NCI-H2029 treated with DMSO at 0.1 percent for 48 hours (cell line): ENCODE data around the gene NPAS1.
"Not testable (repeated sequence)": the region's sequence is repeated elsewhere in the genome, so short reads cannot be mapped to it uniquely, and the experiment has no call there.

Experiments used
- DNase-seq: peaks from one replicate; lab custom pipeline; 2025; lab: John Stamatoyannopoulos, UW

The NPAS1 gene

DNA sequence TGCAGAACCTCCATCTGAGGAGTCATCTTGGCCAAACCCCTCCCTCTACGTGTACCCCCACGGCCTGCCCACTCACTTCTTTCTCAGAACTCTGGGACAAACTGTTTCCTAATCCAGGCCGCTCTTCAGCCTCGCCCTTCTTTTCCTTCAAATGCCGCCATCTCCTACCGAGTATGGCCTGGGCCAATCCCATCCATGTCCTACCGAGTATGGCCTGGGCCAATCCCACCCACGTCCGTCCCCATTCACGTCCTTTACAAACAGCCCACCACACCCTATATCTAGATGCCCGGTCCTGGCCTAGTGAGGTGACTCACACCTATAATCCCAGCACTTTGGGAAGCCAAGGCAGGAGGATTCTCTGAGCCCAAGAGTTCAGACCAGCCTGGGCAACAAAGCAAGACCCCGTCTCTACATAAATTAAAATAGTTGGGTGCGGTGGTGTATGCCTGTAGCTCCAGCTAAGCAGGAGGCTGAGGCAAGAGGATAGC lies 27.7 kb downstream of the NPAS1 start:
- no peak for DNase-seq

DNA sequence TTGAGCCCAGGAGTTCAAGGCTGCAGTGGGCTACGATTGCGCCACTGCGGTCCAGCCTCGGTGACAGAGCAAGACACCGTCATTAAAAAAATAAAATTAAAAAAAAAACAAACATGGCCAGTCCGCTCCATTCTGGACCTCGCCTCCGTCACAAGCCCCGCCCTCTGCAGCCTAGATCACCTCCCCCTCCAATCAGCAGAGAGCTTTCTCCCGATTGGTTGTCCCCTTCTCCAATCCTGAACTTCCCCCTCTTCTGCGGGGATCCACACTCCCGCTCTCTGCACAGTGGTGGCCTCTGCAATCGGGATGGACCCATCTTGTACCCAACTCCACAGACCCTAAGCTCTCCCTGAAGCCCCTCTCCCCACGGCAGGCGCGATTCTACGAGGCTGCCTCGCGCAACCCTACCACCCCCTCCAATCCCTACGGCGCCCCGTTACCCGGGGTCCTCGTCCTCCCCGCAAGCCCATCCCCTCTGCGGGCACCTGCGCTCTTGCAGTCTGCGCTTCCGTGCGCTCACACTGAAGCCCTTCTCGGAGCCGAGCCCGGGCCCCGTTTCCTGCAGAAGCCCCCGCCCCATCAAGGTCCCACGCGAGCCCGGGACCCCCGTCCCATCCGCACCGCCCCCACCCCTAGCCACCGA lies 28.2 kb downstream of the NPAS1 start:
- peak; percentile 56 for DNase-seq

DNA sequence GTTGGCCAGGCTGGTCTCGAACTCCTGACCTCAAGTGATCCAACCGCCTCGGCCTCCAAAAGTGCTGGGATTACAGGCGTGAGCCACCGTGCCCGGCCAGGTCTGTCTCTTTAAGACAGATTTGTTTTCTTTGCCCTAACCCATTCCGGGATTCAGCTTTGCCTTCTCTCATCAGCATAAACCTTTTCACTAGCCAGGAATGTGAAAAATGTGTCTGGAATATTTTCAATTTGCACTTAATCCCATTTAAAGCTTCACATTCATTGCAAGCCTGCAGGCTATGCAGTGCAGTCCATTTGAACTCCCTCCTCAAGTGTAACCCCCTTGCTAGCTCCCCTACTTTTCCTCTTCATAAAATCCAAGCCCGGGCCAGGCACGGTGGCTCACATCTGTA lies 29.7 kb downstream of the NPAS1 start:
- no peak for DNase-seq

DNA sequence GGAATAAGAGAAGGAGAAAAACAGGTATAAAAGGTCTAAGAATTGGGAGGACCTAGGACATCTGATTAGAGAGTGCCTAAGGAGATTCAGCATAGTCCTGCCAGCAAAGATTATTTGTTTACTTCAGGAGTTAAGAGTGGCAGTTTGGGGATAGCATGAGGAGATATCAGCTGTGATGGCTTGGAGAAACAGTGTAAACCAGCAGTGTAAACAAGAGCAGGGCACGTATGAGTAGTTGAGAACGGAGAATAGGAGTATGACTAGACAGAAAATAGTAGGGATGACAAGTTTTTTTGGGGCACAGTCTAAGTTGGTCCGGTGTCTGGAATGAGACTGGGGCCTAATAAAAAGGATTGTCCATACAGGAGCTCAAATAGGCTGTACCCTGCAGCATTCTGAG lies 30.9 kb downstream of the NPAS1 start:
- not testable (repeated sequence) for DNase-seq

DNA sequence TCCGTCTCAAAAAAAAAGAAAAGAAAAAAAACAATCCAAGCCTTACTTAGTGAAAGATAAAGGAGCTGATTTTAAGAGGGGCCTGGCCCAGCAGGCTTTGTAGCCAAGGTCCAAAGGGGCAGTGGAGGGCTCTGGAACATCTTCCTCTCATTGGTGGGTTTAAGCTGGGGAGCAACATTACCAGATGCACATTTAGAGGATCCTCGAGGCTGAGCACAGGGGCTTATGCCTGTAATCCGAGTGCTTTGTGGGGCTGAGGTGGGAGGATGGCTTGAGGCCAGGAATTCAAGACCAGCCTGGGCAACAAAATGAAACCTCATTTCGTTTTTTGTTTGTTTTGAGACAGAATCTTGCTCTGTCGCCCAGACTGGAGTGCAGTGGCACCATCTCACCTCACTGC lies 36.8 kb downstream of the NPAS1 start:
- no peak for DNase-seq

DNA sequence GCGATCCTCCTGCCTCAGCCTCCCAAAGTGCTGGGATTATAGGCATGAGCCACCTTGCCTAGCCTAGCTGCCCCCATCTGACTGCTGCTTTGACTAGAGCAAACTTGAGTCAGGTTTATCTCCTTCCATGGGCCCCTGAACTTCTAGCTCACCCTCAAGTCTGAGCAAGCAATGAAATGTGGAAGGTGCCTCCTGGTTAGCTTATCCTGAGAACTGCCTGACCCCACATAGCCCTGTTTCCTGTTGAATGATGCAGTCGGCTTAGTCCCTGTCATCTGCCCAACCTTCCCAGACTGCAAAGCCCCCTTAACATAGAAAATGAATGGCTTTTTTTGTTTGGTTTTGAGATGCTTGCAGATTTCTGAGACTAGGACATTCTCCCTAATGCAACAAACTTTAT lies 37.7 kb downstream of the NPAS1 start:
- no peak for DNase-seq

DNA sequence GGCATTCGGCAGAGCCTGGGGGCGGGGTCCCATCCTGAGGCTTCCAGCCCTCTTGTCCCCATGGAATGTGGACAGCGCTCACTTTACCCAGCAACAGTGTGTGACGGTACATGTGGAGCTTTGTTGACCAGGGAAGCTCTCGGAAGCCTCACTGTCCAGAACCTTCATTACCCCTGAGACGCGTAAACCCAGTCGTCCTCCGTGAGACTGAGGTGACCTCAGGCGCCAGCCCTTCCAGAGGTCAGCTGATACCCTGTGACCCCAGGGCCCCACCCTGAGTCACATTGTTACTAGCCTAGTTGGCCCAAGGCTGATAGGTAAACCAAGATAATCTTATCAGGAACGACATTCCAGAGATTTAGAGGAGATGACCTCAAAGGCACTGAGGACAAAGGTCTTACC lies 39.0 kb downstream of the NPAS1 start:
- DNase-seq, result no peak

DNA sequence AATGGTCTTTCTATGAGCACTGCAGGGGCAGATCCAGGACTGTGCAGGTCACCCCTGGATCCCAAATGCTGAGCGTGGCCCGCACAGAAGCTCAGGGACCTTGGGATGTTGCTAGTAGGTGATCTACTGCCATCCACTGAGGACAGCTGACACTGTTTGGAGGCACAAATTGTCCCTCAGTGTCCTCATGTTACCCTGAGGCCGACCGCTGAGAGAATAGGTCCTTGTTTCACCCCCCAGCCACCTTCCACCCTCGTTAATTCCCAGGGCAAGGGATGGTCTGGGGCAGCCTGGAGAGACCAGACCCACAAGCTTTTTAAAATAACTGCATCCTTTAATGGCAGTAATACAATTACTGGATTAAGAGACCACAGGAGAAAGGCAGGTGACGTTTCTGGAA lies 44.2 kb downstream of the NPAS1 start:
- no peak for DNase-seq

DNA sequence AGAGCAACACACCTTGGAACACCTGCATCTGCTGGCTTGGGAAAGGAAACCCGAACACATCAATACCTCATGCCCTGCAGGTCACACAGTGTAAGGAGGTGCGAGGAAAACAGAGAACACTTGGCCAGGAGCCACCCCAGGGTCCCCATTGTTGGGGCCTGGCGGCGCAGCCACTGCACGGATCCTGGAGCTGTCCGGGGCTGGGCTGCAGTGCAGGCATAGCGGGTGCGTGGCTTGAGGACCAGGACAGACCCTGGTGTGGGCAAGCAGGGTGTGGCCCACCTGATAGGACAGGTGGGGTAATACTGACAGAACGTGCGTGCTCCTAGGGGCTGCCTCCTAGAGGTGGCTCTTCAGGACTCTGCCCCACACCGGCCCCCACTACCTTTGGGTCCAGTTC lies 45.6 kb downstream of the NPAS1 start:
- no peak for DNase-seq

DNA sequence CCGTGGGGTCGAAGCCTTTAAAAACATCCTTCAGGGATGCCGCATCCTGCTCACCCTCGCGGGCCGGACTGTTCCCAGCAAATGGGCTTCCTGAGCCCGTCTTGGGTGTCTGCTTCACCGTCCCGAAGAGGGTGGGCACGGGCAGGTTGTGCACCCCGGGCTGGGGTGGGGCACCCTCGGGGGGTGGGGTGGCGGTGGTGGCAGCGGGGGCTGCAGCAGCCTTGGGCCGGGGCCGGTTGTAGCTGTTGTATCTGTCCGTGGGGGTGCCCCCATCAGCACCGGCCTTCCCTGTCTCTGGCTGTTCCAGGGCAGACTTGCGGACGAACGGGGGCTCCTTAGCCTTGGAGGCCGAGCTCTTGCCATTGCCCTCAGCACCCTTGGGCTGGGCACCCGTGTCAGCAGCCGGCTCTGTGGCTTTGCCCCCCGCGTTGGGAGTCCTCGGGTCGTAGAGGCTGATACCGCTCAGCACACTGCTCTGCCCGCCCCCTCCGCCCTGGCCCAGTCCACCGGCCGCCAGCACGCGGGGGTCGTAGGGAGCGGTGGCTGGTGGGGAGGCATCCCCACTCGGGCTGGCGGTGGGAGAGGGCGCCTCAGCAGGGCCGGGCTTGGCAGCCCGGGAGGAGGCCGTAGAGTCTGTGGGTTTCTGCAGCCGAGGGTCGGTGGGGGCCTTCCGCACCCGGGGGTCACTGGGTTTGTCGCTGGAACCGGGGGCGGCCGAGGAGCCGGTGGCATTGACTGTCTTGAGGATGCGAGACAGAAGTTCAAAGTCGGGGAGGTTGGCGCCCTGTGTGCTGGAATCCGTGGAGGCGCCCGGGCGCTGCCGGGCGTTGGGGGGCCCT lies 47.0 kb downstream of the NPAS1 start:
- no peak for DNase-seq

DNA sequence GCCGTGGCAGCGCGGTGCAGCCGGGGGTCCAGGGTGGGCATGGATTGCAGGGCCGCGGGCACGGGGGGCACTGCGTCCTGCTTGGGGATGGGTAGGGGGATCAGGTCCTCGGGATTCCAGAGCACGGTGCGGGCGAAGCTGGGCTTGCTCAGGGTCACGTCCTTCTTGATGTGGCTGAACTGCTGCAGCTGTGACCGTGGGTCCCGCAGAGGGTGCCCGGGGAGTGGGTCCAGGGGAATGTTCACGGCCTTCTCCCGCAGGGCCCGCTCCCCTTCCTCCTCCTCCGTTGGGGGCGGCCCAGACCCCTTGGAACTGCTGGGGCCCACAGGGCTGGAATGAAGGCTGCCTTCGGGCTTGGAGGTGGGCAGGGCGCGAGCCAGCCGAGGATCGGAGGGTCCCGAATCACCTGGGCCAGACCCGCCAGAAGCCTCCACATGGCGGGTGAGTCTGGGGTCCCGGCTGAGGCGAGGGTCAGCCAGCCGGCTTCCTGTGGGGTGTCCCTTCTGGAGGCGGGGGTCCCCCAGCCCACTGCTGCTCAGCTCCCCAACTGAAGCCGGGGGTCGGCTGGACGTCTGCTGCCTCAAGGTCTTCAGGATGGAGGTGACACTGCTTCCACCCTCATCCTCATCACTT lies 47.7 kb downstream of the NPAS1 start:
- no peak for DNase-seq

DNA sequence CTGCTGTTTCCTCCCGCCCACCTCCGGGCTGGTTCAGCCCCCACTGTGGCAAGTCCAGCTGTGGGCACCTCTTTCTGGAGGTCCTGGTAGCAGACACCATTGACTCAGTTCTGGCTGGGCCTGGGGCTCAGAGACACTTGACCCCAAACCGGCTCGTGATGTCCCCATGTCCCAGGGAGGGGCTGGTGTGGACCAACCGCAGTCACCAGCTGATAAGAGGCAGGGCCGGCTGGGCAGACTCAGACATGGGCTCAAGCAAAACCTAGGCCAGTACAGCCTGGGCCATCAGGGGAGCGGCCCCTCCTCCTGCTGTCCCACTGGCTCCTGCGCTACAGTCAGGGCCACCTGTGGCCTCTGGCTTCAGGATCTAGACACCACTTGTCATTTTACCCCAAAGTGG lies 48.6 kb downstream of the NPAS1 start:
- no peak for DNase-seq

DNA sequence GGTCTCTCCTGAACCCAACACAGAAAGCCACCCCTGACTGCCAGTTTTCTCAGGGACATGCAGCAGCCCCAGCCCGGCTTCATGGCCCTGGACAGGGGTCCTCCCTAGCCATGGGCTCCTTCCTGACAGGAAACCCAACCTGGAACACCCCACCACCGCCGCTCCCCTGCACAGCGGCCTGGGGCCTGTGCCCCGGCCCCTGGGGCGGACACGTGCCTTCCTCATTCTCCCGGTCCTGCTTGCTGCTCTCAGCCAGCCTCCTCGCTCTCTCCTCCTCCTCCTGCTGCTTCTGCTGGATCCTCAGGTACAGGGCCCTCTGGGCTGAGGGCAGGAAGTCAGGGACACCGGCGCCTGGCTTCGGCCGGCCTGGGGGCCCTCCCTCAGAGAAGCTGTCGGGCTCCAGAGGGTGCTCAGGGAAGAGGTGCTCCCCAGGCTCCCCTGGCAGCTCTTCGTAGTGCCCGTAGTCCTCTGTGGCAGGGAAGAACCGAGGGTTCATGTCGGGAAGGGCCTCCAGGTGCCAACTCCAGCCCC lies 49.3 kb downstream of the NPAS1 start:
- DNase-seq, result no peak

DNA sequence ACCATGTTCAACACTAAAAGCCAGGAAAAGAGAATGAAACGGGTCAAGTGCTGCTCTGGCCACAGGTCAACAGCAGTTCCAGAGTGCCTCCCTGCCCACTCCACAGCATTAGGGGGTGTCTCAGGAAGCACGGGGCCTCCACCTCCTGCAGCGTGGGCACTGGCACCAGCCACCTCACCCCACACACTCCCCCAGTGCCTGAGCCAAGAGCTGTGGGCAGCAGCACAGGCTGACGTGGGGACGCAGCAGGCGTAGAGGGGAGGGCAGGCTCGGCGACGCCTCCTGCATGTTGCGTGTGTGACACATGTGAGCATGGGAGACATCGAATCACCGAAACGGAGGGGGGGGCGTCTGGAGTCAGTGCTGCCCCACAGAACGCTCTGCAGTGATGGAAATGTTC lies 50.2 kb downstream of the NPAS1 start:
- no peak for DNase-seq

DNA sequence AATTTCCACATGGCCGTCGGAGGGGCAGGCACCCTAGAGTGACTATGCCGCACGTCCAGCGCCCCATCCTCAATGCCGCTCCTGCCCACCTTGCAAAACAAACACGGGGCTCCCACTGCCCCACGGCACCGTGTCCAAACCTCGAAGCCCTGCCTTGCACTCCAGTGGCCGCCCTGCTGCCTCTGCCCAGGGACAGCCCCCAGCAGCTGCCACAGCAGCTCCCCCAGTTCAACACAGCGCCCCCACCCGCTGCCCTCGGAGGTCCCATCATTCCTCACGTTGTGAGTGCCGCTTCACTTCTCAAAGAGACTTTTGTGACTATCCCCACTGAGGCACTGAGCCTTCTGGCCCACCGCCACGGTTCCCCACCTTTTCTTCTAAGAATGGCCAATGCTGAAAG lies 51.1 kb downstream of the NPAS1 start:
- DNase-seq, result no peak

DNA sequence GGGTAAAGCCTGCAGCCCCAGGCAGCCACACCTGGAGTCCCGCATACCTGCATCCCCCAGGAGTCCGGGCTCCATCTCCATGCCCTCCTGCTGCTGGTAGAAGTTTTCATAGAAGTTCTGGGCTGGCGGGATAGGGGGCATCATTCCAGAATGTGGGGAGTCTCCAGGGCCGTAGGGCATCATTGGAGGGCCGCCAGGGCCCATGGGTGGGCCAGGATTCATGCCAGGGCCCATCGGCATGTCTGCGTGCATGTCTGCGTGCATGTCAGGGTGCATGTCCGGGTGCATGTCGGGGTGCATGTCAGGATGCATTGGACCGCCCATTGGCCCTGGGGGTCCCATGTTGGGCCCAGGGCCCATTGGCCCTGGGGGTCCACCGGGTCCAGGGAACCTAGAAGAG lies 52.1 kb downstream of the NPAS1 start:
- DNase-seq, result no peak

DNA sequence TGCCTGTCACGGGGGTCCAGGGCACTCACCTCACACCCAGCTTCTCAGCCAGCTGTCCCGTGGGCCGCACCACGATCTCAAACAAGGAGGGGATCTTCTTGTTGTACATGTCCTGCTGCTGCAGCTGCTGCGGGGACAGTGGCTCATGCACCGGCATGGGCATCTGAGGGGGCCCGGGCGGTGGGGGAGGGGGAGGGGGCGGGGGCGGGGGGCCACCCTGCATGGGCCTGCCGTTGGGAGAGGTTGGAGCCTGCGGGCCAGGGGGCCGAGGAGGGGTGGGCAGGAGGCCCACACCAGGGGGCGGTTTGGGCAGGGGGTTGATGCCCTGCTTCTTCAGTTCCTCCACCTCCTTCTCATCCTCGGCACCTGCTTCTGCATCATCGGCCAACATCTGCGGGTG lies 52.7 kb downstream of the NPAS1 start:
- DNase-seq, result no peak

DNA sequence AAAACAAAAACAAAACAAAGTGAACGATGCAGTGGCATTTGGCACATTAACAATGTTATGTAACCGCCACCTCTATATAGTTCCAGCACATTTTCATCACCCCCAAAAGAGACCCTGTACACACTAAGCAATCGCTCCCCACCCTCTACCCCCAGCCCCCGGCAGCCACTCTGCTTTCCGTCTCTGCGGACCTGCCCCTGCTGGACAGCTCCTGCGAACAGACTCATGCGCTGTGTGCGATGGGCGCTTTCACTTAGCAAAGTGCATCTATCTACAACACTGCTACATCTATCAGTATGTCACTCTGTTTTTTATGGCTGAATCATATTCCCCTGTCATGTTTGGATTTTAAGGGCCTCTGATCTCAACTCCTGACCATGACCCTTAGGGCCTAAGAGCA lies 53.9 kb downstream of the NPAS1 start:
- DNase-seq, result no peak

DNA sequence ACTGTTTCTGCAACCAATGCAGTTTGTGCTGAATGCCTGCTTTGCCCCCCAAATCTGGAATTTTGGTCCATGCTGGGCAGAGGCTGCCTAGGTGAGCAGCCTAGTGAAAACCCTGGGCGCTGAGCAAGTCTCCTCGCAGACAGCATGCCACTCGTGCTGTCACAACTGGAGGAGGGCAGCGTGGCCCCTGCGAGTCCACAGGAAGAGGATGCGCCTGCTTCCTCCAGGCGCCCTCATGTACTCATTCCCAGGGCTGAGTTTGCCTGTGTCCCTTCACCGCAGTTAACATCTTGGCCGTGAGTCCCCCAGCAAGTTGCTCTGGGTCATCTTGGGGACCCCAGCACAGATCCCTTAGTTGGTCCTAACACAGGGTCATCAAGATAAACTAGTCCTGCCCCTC lies 55.0 kb downstream of the NPAS1 start:
- DNase-seq, result no peak

DNA sequence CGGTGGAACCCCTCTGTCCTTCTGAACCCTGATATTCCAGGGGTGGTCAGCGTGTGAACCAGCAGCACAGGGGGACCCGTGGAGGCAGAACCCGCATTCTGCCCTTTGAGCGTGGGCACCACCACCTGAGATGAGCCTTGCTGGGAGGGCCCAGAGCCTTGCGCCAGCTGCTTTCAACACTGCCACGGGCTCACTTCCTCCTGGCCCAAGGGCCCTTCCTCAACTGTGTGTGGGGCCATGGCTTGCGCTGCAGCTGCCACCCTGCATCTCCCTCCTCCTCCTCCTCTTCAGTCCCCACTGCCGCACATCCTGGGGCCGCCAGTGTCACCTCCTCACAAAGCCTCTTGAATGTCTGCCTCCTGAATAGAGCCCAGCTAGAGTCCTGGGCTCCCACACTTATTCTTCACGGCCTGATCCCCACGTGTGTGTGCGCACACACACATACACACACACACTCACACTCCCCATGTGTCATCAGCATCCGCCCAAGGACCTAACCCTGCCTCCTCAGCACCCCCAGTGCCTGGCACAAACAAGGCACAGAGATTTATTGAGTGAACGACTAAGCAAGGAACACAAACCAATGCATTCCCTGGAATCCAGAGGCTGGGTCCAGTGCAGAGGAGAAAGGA lies 55.7 kb downstream of the NPAS1 start:
- no peak for DNase-seq

DNA sequence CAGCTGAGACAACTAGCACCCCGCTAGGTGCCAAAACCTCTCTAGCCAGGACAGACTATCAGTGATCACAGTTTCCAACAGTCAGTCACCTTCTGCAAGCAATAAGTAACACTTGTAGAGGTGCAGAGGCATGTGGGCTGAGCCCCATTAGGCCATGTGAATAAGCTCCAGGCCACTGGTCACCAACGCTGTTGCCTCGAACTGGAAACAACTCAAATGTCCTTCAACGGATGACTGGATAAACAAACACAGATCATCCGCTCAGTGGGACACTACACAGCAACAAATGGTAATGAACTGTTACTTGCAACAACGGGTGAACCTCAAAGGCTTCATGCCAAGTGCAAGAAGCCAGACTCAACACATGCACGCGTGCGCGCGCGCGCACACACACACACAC lies 56.3 kb downstream of the NPAS1 start:
- DNase-seq, result no peak

DNA sequence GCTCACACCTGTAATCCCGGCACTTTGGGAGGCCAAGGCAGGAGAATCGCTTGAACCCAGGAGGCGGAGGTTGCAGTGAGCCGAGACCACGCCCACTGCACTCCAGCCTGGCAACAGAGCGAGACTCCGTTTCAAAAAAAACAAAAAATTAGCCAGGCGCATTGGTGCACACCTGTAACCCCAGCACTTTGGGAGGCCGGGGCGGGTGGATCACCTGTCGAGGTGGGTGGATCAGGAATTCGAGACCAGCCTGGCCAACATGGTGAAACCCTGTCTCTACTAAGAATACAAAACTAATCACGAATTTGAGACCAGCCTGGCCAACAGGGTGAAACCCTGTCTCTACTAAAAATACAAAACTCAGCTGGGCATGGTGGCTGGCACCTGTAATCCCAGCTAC lies 58.7 kb downstream of the NPAS1 start:
- not testable (repeated sequence) for DNase-seq
